Left colon (tissue), 2 donors: Measurements from ENCODE around the gene IKBKE. TPM values are rescaled to one million over a fixed set of nuclear protein-coding genes. Genes with fewer than 3 reads are reported as not detected.

Experiments
- ATAC-seq: fragments of 200-7000 bp; cut with Tn5 transposase; one replicate; pipeline ENCODE4 v1.9.1; 2020; ENCODE audit warnings: mild to moderate bottlenecking, moderate library complexity
- DNase-seq, 2 donors: peaks; one replicate each; pipeline ENCODE4 v3.0.0-alpha.2; 2020
- intact Hi-C, 2 donors: fragments of 100-400 bp; cut with DNase I in 1 of 2; cut with micrococcal nuclease in 1 of 2; formaldehyde crosslinking; loops; one replicate each; pipeline versions ENCODE4 v1.11.2 to v1.14.0; 2022; cut with DNase I, micrococcal nuclease
- total RNA-seq, 2 donors: library from RNA; stranded (reverse); fragmentation: NEBNext Ultra II Directional; extraction: Animal tissue kit (Norgen Biotek cat#: 25700); gene quantifications; one replicate each; pipeline ENCODE4 v1.2.1, GENCODE V29; 2021
- donor health status: DM: no; HTN: no; CAD: no.
- donor health status: DM: yes; HTN: yes; CAD: no.

IKBKE gene
- total RNA-seq, 2 donors from 2014 or later: 18.2 to 19.8 TPM

DNA sequence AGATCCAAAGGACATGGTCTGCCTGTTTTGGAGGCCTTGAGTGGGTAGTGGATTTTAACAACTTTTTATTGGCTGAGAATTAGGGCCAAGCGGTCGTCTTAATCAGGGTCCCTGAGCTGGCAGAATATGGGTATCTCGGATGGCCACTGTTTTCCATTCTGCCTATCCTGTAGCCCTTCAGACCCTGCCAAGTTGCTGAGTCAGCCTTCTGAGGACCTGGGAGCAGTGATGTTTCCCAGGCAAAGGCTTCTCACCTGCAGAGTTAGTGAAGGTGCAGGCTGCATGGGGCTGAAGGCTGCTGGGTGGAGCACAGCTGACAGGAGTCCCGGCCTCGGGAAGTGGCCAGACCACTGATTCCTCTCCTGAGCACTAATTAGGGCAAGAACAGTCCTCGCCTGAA is 48.5 kb downstream of the IKBKE start:
- no peak for ATAC-seq
- DNase-seq: no peak
- intact Hi-C loops: no loop called here

DNA sequence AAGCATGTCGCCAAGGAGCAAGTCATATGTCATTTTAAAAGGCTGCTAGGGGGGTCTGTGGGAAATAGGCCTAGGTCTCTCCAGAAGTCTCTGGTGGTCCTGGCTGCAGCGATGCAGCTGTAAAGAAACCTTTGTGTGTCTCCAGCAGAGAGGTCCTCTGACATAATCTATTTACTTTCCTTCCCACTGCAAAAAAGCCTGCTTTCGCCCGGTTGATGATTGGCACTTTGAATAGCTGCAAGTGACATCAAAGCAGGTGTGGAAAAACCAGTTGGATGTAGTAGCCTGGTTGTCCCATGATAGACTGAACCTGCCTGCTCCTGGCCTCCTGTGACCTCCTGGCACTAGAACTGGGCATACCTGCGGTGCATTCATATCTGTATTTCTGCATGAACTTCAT is 50.9 kb downstream of the IKBKE start:
- DNase-seq (no peak), ATAC-seq (peak; percentile 46)
- intact Hi-C loops: no loop called here

DNA sequence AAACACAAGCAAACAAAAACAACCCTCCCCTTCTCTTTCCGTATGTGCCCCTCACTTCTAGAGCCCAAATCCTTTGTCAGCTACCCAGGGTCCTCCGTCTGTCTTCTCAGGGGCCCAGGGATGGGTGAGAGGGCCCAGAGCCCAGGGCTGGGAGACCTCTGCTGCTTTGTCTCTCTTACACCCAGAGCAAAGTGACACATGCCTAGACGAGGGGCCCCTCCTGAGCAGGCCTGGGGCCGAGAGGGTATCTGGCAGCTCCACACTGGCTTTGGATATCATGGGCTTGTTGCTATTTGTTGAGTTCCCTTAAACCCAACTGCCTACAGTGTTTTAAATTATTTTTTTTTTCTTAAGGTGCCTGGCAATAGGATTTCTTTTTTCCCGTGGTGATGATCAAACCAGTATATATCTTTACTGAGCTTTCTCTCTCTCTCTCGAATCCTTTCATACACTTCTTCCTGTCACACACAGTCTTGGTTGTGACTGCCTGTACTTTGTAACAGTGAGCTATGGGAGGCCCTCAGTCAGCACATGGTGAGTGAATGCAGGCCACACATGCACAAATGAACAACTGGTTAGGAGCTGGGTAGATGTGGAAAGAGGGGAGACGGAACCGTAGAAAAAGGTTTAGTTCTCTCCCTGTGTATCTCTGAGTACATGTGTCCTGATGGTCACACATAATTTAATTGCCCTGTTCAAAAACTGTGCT is 51.6 kb downstream of the IKBKE start:
- intact Hi-C loops: no loop called here
- DNase-seq (no peak), ATAC-seq (no peak)

DNA sequence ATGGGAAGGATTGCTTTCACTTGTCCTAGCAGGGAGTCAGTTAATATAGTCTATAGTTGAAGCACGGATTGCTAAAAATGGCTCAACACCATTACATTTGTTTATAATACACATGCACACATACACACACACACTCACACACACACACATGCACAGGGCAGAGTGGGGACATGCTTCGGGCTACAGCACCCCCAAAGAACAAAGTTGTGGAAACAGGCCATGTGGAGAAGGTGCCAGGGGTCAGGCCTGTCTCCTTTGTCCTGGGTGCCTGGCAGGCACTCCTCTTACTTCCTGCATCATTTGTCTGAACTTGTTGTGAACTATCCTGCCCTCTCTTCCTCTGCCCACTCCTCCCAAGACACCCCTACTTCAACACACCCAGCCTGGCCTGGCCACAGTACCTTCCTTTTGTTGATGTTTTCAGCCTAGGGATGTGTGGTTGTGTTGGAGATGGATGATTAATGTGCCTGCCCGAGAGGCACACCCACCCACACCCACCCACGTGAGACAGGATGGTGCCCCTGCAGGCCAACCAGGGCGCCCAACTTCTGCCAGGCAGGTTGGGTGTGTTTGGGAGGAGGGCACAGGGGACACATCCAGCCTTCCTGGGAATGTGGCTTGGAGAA is 54.6 kb downstream of the IKBKE start:
- DNase-seq: no peak
- intact Hi-C loops: no loop called here
- peak; percentile 48 for ATAC-seq

DNA sequence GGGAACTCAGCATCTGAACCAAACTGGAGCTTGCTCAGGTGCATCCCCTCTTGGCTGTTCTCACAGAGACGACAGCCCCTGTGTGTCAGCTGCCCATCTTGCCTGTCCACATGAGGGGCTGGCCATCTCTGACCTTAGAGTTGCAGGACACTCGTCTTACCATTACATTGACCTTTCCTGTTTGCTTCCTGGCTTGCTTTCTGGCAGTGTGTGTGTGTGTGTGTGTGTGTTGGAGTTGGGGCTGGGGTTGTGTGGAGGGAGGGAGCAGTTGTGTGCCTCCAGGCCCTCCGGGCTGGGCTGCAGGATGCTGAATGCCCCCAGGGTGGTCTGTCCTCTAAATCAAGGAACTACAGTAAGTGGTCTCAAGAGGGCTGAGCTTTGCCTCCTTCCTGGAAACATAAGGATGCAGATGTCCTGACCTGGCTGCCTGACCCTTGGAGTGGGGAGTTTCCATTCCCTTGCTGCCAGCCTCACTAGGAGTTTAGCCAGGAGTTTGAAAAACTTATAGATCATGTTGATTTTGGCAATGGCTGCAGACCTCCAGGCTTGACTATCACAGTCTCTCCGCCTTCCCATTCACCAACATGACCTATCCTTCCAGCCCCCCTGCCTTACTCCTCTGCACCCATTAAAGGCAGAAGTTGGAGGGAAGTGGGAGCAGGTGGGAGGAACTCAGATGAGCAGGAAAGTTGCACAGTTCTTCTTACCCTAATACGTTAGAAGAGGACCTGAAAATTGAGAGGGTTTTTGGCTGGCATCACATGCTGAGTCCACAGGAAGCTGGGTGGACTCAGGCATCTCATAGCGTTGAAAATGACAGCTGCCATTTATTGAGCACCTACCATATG is 56.0 kb downstream of the IKBKE start:
- intact Hi-C loops: no loop called here
- no peak for DNase-seq
- no peak for ATAC-seq

DNA sequence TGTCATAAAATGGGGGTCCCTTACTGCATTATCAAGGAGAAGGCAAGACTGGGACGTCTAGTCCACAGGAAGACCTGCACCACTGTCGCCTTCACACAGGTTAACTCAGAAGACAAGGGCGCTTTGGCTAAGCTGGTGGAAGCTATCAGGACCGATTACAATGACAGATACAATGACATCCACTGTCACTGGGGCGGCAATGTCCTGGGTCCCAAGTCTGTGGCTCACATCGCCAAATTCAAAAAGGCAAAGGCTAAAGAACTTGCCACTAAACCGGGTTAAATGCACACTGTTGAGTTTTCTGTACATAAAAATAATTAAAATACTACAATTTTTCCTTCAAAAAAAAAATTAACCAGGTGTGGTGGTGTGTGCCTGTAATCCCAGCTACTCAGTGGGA is 59.1 kb downstream of the IKBKE start:
- no peak for ATAC-seq
- intact Hi-C loops: no loop called here
- no peak for DNase-seq

DNA sequence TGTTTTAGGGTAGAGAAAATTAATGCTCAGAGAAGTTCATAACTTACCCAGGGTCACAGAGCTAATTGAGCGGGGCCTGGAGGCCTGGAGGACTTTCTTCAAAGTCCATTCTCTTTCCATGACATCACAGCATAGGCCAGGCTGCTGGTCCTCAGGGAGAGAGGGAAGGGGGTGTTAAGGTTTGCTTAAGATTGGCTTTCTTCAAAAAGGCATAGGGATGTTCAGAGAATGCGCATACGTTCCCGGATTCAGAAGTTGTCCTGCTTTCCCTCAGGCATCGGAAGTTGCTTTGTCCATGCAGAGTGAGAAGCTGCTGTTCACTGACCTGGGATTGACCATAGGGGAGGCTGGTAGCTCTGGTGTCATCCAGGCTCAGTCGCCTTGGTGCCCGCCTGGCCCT is 62.1 kb downstream of the IKBKE start:
- intact Hi-C loops: no loop called here
- ATAC-seq: no peak
- no peak for DNase-seq

DNA sequence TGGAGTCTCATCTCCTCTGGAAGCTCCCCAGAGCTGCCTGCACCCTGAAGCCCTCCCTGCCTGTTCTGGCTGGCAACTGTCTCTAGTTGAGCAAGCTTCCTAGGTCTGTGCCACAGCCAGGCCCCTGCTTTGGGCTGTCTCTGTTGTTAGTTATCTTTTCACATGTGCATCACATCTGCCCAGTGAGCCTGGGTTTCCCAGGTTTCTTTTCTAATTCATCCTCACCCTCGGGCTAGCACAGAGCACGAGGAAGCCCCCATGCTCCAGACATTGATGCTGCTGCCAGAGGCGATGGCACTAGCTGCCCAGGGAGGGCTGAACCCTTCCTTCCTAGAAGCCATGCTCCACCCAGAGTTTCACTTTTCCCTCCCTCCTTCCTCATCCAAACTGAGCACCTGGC is 64.3 kb downstream of the IKBKE start:
- intact Hi-C loops: no loop called here
- ATAC-seq (no peak), DNase-seq (no peak)

DNA sequence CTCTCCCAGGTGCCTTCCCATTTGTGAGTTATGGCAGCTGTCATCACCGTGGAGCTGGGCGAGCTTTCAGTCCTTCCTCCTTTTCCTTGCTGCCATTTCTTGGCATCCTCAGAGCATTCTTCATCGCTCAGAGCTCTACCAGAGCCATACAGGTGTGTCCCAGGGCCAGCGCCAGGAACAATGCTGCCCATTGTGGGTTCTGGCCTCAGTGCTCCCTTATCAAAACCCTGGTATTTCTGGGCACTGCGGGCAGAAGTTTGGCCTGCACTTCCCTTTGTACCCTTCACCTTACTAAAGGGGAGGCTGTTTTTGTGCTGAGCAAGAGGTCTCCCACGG is 65.5 kb downstream of the IKBKE start:
- intact Hi-C loops: no loop called here

DNA sequence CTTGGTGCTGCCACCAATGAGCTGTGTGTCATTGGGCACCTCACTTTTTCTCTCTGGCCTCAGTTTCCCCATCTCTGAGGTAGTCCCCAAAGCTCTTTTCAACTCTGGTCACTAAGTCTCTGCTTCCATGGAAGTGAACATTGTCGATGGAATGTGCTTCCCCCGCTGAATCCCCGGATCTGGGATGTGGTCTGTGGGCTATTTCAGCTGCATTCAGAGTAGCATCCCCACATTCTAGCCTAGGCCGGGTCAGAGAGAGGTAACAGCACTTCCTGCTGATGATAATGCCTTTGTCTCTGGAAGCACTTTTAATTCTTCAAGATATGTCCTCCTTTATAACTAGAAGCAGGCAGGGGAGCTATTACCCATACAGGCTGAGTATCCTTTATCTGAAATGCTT is 66.9 kb downstream of the IKBKE start:
- intact Hi-C loops: no loop called here
- ATAC-seq: no peak
- no peak for DNase-seq

More for the DNA sequence above, 65.5 kb downstream of the IKBKE start:
- ATAC-seq: peak; percentile 51
- DNase-seq: peak in 1 of 2 donors; percentile 9

DNA sequence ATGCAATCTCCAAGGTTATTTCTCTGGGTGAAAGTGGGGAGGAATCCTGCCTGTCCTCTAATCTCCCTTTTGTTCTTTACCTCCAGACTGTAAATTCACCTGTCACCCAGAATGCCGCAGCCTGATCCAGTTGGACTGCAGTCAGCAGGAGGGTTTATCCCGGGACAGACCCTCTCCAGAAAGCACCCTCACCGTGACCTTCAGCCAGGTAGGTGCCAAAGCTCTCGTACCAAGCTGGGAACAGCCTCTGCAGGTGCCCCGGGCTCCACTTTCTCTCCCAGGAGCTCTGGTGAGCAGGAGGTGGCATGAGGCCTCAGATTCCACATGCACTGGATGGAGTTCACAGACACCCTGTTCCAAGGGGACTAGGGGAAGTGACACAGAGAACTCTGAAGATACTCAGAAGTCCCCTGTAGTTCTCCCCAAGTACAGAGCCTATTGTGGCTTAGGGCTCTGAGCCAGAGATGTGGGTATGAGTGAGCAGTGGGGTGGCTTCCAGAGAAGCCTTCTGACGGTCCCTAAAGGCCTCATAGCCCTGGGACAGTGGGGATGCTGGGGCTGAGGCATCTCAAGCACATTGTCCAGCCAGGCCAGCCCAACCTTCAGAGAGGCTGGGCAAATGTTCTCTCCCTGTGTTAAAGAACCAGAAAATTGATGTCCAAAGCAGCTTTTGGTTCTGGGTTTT is 68.0 kb downstream of the IKBKE start:
- DNase-seq (no peak), ATAC-seq (no peak)
- intact Hi-C loops: no loop called here

DNA sequence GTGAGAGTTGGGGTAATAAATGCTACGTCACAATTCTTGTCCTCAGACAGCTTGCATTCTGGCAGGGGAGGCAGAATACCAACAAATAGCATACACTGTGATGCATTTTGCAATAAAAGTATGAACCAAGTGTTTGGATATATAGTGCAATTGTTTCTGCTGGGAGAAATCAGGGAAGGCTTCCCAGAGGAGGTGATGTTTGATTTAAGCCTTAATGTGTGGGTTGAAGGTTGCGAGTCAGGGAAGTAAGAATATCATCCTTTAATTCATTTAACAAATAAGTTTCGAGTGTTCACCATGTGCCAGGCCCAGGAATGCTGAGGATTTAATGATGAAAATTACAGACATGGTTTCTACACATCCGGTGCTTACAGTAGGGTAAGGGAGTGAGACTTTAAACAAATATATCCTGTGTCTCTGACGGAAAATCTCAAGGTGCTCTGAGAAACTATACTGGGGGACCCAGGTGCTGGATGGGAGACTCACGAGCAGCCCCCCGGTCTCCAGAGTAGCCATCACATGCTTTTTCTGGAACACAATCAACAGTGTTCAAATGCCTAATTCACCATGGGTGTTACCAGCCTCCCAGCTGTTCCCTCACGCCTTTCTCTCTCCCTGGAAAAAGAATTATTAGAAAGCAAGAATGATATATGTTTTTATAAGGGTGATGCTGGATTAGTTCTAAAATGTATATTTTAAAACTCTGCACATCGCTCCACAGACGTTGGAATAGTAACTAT is 68.8 kb downstream of the IKBKE start:
- intact Hi-C loops: no loop called here
- ATAC-seq: no peak
- no peak for DNase-seq

DNA sequence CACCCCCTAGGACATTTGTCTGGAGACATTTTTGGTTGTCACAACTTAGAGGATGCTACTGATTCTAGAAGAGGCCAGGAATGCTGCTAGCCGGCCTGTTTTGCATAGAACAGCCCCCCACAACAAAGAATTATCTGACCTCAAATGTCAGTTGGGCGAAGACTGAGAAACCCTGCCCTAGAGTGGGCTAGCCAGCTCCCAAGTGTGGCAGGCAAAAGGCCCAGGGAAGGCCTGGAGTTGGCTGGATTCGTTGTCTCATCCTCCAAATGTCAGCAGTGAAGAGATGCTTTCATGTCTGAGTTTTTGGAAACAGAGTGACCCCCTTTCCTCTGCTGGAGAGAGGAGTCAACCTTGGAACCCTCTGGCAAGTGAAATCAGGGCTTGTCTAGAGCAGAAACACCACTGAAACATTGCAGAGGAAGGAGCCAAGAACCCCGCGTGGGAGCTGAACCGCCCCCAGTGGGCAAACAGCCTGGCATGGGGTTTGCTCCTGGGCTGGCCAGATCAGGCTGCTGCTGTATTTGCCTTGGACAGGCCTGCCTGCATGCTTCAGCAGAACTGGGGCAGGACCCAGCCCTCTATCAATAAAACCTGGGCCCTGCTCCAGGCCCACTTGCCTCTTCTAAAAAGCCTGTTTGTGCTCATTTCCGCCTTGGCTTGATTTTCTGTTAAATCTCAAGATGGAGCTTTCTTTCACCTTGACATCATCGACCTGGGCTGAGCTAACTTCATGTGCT is 69.9 kb downstream of the IKBKE start:
- DNase-seq (peak; percentile 76 to 80), ATAC-seq (peak; percentile 95)
- intact Hi-C loops: no loop called here

DNA sequence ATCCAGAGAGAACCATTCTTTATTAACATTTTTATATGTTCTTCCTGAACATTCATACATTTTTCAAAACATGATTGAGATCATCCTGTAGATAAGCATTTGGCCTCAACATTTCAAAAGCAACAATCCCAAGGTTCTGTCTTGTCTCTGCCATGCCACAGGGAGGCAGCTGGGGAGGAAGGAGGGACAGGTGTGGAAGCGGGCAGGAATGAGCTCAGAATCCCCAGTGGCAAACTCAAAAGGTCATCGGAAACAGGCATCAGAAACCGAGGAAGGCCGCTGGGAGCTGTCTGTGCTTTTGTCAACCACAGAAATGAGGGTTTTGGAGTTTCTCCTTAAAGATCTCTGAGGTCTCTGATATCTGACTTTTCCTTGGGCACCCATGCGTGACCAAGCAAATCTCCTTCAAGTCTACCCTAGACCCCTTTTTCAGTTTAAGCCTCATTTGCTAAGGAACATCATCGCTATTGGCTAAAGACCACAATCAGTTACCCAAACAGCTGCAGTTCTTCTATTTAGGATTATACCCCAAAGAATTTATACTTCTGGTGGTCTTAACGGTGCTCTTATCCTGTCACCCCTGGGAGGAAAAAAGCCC is 71.1 kb downstream of the IKBKE start:
- DNase-seq (no peak), ATAC-seq (no peak)
- intact Hi-C loops: no loop called here

DNA sequence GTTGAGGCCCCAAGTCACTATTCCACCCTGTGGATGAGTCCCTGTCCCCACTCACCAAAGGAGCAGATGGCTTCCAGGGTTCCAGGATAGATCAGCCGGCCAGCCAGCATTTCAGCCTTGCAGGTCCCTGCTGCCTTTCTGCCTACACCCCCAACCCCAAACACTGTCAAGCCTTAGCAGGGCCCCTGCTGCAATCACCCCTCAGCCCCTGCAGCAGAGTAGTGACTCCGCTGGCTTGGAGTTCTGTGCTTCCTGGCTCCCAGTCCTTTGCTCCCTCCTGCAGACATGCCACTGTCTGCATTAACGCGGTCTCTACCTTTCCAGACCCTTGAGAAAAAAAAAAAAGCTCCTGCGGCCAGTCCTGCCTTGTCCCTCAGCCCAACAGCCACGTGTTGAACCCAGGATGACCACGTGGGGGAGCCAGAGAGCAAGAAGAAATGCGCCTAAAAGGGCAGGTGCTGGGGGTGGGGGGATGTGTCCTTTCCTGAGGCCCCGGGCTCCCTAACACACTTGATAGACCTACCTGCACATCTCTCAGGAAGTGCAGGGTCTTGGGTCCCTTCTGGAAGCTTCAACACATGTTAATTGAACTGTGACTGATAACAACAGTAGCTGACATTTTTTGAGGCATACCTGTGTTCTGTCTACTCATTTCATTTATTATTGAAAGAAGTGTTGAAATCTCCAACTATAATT is 74.4 kb downstream of the IKBKE start:
- DNase-seq: peak in 1 of 2 donors; percentile 82
- peak; percentile 62 for ATAC-seq
- intact Hi-C loops: loop anchor here in 1 of 2 donors (5.0 kb wide), 1 partner anchor 38 kb away; no protein-coding TSS in a partner anchor

DNA sequence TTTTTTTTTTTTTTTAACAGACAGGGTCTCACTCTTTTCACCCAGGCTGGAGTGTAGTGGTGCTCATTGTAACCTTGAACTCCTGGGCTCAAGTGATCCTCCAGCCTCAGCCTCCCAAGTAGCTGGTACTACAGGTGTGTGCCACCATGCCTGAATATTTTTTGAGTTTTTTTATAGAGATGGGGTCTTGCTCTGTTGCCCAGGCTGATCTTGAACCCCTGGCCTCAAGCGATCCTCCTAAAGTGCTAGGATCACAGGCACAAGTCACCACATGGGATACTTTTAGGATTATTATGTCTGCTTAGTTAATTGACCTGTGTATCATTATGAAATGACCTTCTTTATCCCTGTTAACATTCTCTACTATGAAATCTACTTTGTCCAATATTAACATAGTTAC is 75.1 kb downstream of the IKBKE start:
- no peak for DNase-seq
- intact Hi-C loops: loop anchor here in 1 of 2 donors (5.0 kb wide), 1 partner anchor 37 kb away; no protein-coding TSS in a partner anchor
- ATAC-seq: no peak
